ENCODE measurements around the gene TOX4.

TOX4 gene

DNA sequence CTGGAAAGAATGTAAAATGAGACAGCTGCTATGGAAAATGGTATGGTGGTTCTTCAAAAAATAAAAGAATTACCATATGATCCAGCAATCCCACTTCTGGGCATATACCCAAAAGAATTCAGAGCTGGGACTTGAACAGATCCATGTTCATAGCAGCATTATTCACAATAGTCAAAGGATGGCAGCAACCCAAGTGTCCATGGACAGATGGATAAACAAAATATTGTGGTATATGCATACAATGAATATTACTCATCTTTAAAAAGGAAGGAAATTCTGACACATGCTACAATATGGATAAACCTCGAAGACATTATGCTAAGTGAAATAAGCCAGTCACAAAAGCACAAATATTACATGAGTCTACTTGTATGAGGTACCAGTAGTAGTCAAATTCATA is 9.4 kb upstream of the TOX4 start:
- TF ChIP-seq, protein P1, sequence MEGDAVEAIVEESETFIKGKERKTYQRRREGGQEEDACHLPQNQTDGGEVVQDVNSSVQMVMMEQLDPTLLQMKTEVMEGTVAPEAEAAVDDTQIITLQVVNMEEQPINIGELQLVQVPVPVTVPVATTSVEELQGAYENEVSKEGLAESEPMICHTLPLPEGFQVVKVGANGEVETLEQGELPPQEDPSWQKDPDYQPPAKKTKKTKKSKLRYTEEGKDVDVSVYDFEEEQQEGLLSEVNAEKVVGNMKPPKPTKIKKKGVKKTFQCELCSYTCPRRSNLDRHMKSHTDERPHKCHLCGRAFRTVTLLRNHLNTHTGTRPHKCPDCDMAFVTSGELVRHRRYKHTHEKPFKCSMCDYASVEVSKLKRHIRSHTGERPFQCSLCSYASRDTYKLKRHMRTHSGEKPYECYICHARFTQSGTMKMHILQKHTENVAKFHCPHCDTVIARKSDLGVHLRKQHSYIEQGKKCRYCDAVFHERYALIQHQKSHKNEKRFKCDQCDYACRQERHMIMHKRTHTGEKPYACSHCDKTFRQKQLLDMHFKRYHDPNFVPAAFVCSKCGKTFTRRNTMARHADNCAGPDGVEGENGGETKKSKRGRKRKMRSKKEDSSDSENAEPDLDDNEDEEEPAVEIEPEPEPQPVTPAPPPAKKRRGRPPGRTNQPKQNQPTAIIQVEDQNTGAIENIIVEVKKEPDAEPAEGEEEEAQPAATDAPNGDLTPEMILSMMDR (IDR thresholded peaks at IDR 0.05; ENCODE audit: low read depth, low read length, missing control alignments), result no peak
- Histone ChIP-seq H3K27me3 (replicated peaks) (no peaks in the 10 kb centered on the region), H3K36me3 (replicated peaks) (peaks cover 8% of the 10 kb centered on the region), H3K4me3 (ENCODE audit: low read depth, low read length) (no peak overlapping the region), H3K27ac (peak overlapping the region; percentile 46)
- peak; percentile 94 for DNase-seq
- in situ Hi-C loops (cut with HindIII; ENCODE audit: low pct_ligation_motif_present, low sequenced_read_pairs), result no loop called here

- TF ChIP-seq, protein P1 (IDR thresholded peaks at IDR 0.05; ENCODE audit: low read depth, low read length, missing control alignments), result no peak
- H3K4me3 ChIP-seq (ENCODE audit: low read depth, low read length), result peak overlapping the region; percentile 96
- DNase-seq, result no peak
- H3K27ac ChIP-seq, result peak overlapping the region; percentile 43
- peaks cover 7% of the 10 kb centered on the region for H3K36me3 ChIP-seq (replicated peaks)
- in situ Hi-C loops (cut with HindIII; ENCODE audit: low pct_ligation_motif_present, low sequenced_read_pairs), result no loop called here
- H3K27me3 ChIP-seq (replicated peaks), result no peaks in the 10 kb centered on the region
These were observed 1.1 kb upstream of the TOX4 start for GRCh38 chr14:21475767-21476522.

GRCh38 chr14:21476523-21476924 is 471 bp upstream of the TOX4 start:
- TF ChIP-seq, protein P1 (IDR thresholded peaks at IDR 0.05; ENCODE audit: low read depth, low read length, missing control alignments), result no peak
- H3K27ac ChIP-seq, result peak overlapping the region; percentile 43
- H3K27me3 ChIP-seq (replicated peaks), result no peaks in the 10 kb centered on the region
- H3K4me3 ChIP-seq (ENCODE audit: low read depth, low read length), result peak overlapping the region; percentile 96
- no peak for DNase-seq
- H3K36me3 ChIP-seq (replicated peaks), result peaks cover 10% of the 10 kb centered on the region
- in situ Hi-C loops (cut with HindIII; ENCODE audit: low pct_ligation_motif_present, low sequenced_read_pairs), result no loop called here

- peaks cover 36% of the 10 kb centered on the region for H3K36me3 ChIP-seq (replicated peaks)
- H3K27ac ChIP-seq, result peak overlapping the region; percentile 33
- H3K4me3 ChIP-seq (ENCODE audit: low read depth, low read length), result no peak overlapping the region
- peak; percentile 10 for DNase-seq
- in situ Hi-C loops (cut with HindIII; ENCODE audit: low pct_ligation_motif_present, low sequenced_read_pairs), result no loop called here
- H3K27me3 ChIP-seq (replicated peaks), result no peaks in the 10 kb centered on the region
- TF ChIP-seq, protein P1 (IDR thresholded peaks at IDR 0.05; ENCODE audit: low read depth, low read length, missing control alignments), result no peak
These were observed 9.7 kb downstream of the TOX4 start for GRCh38 chr14:21486640-21487087.

DNA sequence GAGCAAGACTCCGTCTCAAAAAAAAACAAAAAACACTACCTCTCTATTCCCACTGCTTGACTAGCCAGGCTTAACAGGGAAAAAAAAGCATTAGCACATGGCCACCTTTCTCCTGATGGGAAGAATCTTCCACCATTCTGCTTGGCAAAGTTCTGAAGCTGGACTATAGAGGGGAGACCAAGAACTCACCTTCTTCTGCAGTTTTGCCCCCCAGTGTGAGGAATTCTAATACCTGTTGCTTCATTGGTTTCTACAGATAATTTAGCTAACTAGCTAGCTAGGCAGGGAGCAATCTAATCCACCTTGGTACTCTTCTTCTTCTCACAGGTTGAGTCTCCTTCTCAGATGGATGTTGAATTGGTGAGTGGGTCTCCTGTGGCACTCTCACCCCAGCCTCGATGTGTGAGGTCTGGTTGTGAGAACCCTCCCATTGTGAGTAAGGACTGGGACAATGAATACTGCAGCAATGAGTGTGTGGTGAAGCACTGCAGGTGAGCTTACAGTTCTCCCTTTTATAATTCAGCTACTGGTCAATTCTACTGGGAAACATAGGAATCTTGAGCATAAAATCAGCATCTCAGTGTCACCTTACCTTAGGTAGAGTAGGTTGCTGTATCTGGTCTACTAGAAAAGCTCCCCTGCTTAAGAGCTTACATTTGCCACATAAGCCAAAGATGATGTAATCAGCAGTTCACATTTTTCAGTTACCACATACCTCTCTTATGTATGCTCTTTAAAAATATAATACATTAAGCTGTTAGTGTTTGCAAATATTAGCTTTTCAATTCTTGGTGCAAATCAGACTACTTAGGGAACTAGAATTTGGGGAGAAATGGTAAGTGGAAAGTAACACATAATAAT is 18.1 kb downstream of the TOX4 start:
- TF ChIP-seq, protein P1 (IDR thresholded peaks at IDR 0.05; ENCODE audit: low read depth, low read length, missing control alignments), result no peak
- in situ Hi-C loops (cut with HindIII; ENCODE audit: low pct_ligation_motif_present, low sequenced_read_pairs), result no loop called here
- H3K27me3 ChIP-seq (replicated peaks), result no peaks in the 10 kb centered on the region
- no peak for DNase-seq
- H3K4me3 ChIP-seq (ENCODE audit: low read depth, low read length), result no peak overlapping the region
- peaks cover 52% of the 10 kb centered on the region for H3K36me3 ChIP-seq (replicated peaks)
- no peak overlapping the region for H3K27ac ChIP-seq

Data from brain microvascular endothelial cell (primary cell).